ENCODE measurements around the gene AP4E1.

The AP4E1 gene

GRCh38 chr15:51044037-51044727 lies 135.7 kb downstream of the AP4E1 start:
- TF ChIP-seq, protein P1, sequence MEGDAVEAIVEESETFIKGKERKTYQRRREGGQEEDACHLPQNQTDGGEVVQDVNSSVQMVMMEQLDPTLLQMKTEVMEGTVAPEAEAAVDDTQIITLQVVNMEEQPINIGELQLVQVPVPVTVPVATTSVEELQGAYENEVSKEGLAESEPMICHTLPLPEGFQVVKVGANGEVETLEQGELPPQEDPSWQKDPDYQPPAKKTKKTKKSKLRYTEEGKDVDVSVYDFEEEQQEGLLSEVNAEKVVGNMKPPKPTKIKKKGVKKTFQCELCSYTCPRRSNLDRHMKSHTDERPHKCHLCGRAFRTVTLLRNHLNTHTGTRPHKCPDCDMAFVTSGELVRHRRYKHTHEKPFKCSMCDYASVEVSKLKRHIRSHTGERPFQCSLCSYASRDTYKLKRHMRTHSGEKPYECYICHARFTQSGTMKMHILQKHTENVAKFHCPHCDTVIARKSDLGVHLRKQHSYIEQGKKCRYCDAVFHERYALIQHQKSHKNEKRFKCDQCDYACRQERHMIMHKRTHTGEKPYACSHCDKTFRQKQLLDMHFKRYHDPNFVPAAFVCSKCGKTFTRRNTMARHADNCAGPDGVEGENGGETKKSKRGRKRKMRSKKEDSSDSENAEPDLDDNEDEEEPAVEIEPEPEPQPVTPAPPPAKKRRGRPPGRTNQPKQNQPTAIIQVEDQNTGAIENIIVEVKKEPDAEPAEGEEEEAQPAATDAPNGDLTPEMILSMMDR (IDR thresholded peaks at IDR 0.05), result no peak
- no peak overlapping the region for H3K27ac ChIP-seq
- no peak overlapping the region for H3K4me3 ChIP-seq (ENCODE audit: low read depth in 1 of 2, low read length in 1 of 2)

DNA sequence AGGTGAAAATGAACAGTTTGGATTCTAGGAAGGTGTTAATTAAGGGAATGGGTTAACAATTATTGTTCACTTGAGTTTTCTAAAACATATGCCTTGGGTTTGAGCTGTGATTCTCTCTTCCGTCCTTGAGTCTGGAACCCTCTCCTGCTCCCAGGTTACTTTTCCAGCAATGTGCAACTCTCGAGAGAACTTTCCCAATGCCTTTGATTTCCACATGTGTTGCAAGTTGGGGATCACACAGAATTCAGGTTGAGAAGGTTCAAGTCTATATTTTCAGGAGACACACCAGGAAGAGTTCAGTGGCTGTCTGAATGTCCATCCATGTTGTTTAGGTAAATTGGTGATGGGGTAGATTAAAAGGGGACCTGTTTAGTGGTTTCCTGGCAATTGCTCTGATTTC lies 137.5 kb downstream of the AP4E1 start:
- H3K36me3 ChIP-seq, result no peaks in the 10 kb centered on the region
- peaks cover 8% of the 10 kb centered on the region for H3K27me3 ChIP-seq
- H3K9me3 ChIP-seq, result no peaks in the 10 kb centered on the region
- no peaks in the 10 kb centered on the region for H3K4me1 ChIP-seq (ENCODE audit: control insufficient read depth in 1 of 2, insufficient read depth in 1 of 2, low read depth in 1 of 2, low read length in 1 of 2)
- H3K27ac ChIP-seq, result no peak overlapping the region
- TF ChIP-seq, protein P1 (IDR thresholded peaks at IDR 0.05), result no peak
- no peak overlapping the region for H3K4me3 ChIP-seq (ENCODE audit: low read depth in 1 of 2, low read length in 1 of 2)

More at GRCh38 chr15:51044037-51044727, 135.7 kb downstream of the AP4E1 start:
- Histone ChIP-seq H3K9me3 (no peaks in the 10 kb centered on the region), H3K36me3 (no peaks in the 10 kb centered on the region), H3K27me3 (peaks cover 8% of the 10 kb centered on the region), H3K4me1 (ENCODE audit: control insufficient read depth in 1 of 2, insufficient read depth in 1 of 2, low read depth in 1 of 2, low read length in 1 of 2) (no peaks in the 10 kb centered on the region)

- Histone ChIP-seq H3K27me3 (peaks cover 11% of the 10 kb centered on the region), H3K9me3 (no peaks in the 10 kb centered on the region), H3K4me1 (ENCODE audit: control insufficient read depth in 1 of 2, insufficient read depth in 1 of 2, low read depth in 1 of 2, low read length in 1 of 2) (no peaks in the 10 kb centered on the region), H3K4me3 (ENCODE audit: low read depth in 1 of 2, low read length in 1 of 2) (no peak overlapping the region), H3K36me3 (no peaks in the 10 kb centered on the region), H3K27ac (no peak overlapping the region)
- TF ChIP-seq, protein P1 (IDR thresholded peaks at IDR 0.05), result no peak
Measured at GRCh38 chr15:51046799-51047449, 138.4 kb downstream of the AP4E1 start.

- H3K36me3 ChIP-seq, result no peaks in the 10 kb centered on the region
- H3K4me3 ChIP-seq (ENCODE audit: low read depth in 1 of 2, low read length in 1 of 2), result no peak overlapping the region
- H3K27ac ChIP-seq, result no peak overlapping the region
- TF ChIP-seq, protein P1 (IDR thresholded peaks at IDR 0.05), result no peak
- no peaks in the 10 kb centered on the region for H3K9me3 ChIP-seq
- no peaks in the 10 kb centered on the region for H3K4me1 ChIP-seq (ENCODE audit: control insufficient read depth in 1 of 2, insufficient read depth in 1 of 2, low read depth in 1 of 2, low read length in 1 of 2)
- peaks cover 20% of the 10 kb centered on the region for H3K27me3 ChIP-seq
Measured at GRCh38 chr15:51048308-51048707, 139.8 kb downstream of the AP4E1 start.

DNA sequence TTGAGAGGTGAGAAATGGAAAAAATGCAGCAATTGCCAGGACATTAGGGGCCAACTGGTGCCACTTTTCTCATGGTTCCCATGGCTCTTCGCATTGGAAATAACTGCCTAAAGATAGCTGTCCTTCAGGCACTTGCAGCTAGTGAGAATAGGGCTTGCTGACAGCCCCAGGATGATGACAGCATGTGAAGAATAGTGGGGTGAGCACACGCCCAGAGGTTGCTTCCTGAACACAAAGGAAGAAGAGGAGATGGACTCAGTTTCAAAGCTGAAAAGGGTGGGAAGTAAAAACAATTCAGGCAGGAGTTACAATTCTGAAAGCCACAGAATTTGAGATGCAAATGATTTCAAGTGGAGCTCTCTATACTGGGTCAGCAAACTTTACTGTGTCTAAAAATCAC lies 140.6 kb downstream of the AP4E1 start:
- H3K4me3 ChIP-seq (ENCODE audit: low read depth in 1 of 2, low read length in 1 of 2), result no peak overlapping the region
- H3K36me3 ChIP-seq, result no peaks in the 10 kb centered on the region
- H3K27ac ChIP-seq, result no peak overlapping the region
- peaks cover 26% of the 10 kb centered on the region for H3K27me3 ChIP-seq
- TF ChIP-seq, protein P1 (IDR thresholded peaks at IDR 0.05), result no peak
- no peaks in the 10 kb centered on the region for H3K9me3 ChIP-seq
- no peaks in the 10 kb centered on the region for H3K4me1 ChIP-seq (ENCODE audit: control insufficient read depth in 1 of 2, insufficient read depth in 1 of 2, low read depth in 1 of 2, low read length in 1 of 2)
